ENCODE measurements around the gene ZPLD1. TPM values are rescaled to one million over a fixed set of nuclear protein-coding genes. Genes with fewer than 3 reads are reported as not detected.

Gene ZPLD1
- total RNA-seq, 1 donor from 2014 or later: not detected

GRCh38 chr3:102526865-102527264 is 92.0 kb downstream of the ZPLD1 start:
- no peak for DNase-seq (ENCODE audit: low spot score)

GRCh38 chr3:102528727-102529126 is 93.9 kb downstream of the ZPLD1 start:
- no peak for DNase-seq (ENCODE audit: low spot score)
